ENCODE results near the gene GABRA1. TPM values are rescaled to one million over a fixed set of nuclear protein-coding genes. Genes with fewer than 3 reads are reported as not detected.

GABRA1 gene
- polyA plus RNA-seq, 1 experiment: not detected

GRCh38 chr5:161900981-161901380 lies 53.1 kb downstream of the GABRA1 start:
- no peak for DNase-seq (ENCODE audit: low read depth, low spot score)
- Histone ChIP-seq H3K4me3 (ENCODE audit: low read depth, low read length) (no peak overlapping the region), H3K27ac (ENCODE audit: low read depth, low read length) (no peak overlapping the region), H3K9me3 (ENCODE audit: control insufficient read depth, insufficient read depth, low read length) (peaks cover 4% of the 10 kb centered on the region), H3K27me3 (ENCODE audit: control insufficient read depth, insufficient read depth, low read length) (no peaks in the 10 kb centered on the region)
- ChIA-PET CTCF (no interaction called here), POLR2A (no interaction called here)
- TF ChIP-seq, protein P1, sequence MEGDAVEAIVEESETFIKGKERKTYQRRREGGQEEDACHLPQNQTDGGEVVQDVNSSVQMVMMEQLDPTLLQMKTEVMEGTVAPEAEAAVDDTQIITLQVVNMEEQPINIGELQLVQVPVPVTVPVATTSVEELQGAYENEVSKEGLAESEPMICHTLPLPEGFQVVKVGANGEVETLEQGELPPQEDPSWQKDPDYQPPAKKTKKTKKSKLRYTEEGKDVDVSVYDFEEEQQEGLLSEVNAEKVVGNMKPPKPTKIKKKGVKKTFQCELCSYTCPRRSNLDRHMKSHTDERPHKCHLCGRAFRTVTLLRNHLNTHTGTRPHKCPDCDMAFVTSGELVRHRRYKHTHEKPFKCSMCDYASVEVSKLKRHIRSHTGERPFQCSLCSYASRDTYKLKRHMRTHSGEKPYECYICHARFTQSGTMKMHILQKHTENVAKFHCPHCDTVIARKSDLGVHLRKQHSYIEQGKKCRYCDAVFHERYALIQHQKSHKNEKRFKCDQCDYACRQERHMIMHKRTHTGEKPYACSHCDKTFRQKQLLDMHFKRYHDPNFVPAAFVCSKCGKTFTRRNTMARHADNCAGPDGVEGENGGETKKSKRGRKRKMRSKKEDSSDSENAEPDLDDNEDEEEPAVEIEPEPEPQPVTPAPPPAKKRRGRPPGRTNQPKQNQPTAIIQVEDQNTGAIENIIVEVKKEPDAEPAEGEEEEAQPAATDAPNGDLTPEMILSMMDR (IDR thresholded peaks at IDR 0.05; ENCODE audit: low read depth, low read length): no peak

- POLR2A ChIA-PET: no interaction called here
Measured at GRCh38 chr5:161921781-161922180, 73.9 kb downstream of the GABRA1 start.

GRCh38 chr5:161924270-161924669 lies 76.3 kb downstream of the GABRA1 start:
- Histone ChIP-seq H3K27me3 (ENCODE audit: control insufficient read depth, insufficient read depth, low read length) (no peaks in the 10 kb centered on the region), H3K9me3 (ENCODE audit: control insufficient read depth, insufficient read depth, low read length) (peaks cover 6% of the 10 kb centered on the region), H3K27ac (ENCODE audit: low read depth, low read length) (no peak overlapping the region), H3K4me3 (ENCODE audit: low read depth, low read length) (no peak overlapping the region)
- ChIA-PET CTCF (no interaction called here), POLR2A (no interaction called here)
- TF ChIP-seq, protein P1 (IDR thresholded peaks at IDR 0.05; ENCODE audit: low read depth, low read length): no peak
- no peak for DNase-seq (ENCODE audit: low read depth, low spot score)

More at GRCh38 chr5:161921781-161922180, 73.9 kb downstream of the GABRA1 start:
- TF ChIP-seq, protein P1 (IDR thresholded peaks at IDR 0.05; ENCODE audit: low read depth, low read length): no peak
- no peak overlapping the region for H3K27ac ChIP-seq (ENCODE audit: low read depth, low read length)
- no peak overlapping the region for H3K4me3 ChIP-seq (ENCODE audit: low read depth, low read length)
- CTCF ChIA-PET: no interaction called here
- DNase-seq (ENCODE audit: low read depth, low spot score): no peak
- H3K27me3 ChIP-seq (ENCODE audit: control insufficient read depth, insufficient read depth, low read length): no peaks in the 10 kb centered on the region
- peaks cover 10% of the 10 kb centered on the region for H3K9me3 ChIP-seq (ENCODE audit: control insufficient read depth, insufficient read depth, low read length)

- ChIA-PET POLR2A (no interaction called here), CTCF (no interaction called here)
- Histone ChIP-seq H3K9me3 (ENCODE audit: control insufficient read depth, insufficient read depth, low read length) (peaks cover 6% of the 10 kb centered on the region), H3K27me3 (ENCODE audit: control insufficient read depth, insufficient read depth, low read length) (no peaks in the 10 kb centered on the region), H3K27ac (ENCODE audit: low read depth, low read length) (no peak overlapping the region), H3K4me3 (ENCODE audit: low read depth, low read length) (no peak overlapping the region)
- TF ChIP-seq, protein P1 (IDR thresholded peaks at IDR 0.05; ENCODE audit: low read depth, low read length): no peak
- no peak for DNase-seq (ENCODE audit: low read depth, low spot score)
Measured at GRCh38 chr5:161925960-161926359, 78.0 kb downstream of the GABRA1 start.

- H3K9me3 ChIP-seq (ENCODE audit: control insufficient read depth, insufficient read depth, low read length): peaks cover 5% of the 10 kb centered on the region
- POLR2A ChIA-PET: no interaction called here
- no peaks in the 10 kb centered on the region for H3K27me3 ChIP-seq (ENCODE audit: control insufficient read depth, insufficient read depth, low read length)
- H3K27ac ChIP-seq (ENCODE audit: low read depth, low read length): no peak overlapping the region
- CTCF ChIA-PET: no interaction called here
- TF ChIP-seq, protein P1 (IDR thresholded peaks at IDR 0.05; ENCODE audit: low read depth, low read length): no peak
- H3K4me3 ChIP-seq (ENCODE audit: low read depth, low read length): no peak overlapping the region
- no peak for DNase-seq (ENCODE audit: low read depth, low spot score)
Measured at GRCh38 chr5:161934486-161934885, 86.6 kb downstream of the GABRA1 start.
